ENCODE measurements around the gene ZDHHC13. TPM values are rescaled to one million over a fixed set of nuclear protein-coding genes. Genes with fewer than 3 reads are reported as not detected.

ZDHHC13 gene
- total RNA-seq, 1 experiment from 2014 or later: 30.1 TPM

DNA sequence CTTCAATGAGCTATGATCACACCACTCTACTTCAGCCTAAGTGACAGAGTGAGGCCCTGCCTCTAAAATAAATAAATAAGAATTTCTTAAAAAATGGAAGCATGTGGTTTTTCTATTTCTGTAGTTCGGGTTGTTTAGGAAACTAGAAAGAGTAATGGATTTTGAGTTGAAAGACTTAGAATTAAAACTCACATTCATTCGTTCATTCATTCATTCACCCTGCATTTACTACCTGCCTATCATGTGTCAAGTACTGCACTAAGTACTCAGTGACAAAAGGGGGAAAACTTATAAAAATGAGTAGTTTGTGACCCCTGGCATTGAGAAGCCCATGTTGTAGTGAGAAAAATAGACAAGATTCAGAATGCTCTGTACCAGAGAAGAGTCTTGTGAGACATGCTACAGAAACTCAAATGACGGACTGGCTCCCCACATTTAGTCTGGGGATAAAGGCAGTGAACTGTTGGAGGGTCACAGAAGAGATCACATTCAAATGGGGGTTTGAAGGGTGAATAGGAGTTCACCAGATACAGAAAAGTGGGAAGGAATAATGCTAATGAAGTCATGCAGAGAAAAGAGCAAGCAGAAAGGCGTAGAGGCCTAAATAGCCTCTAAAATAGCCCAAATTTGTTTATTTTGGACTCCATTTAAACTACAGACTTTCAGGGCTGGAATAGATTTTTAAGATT lies 77.8 kb downstream of the ZDHHC13 start:
- in situ Hi-C loops (cut with HindIII; ENCODE audit: low sequenced_read_pairs): no loop called here
- DNase-seq (ENCODE audit: low spot score): no peak

DNA sequence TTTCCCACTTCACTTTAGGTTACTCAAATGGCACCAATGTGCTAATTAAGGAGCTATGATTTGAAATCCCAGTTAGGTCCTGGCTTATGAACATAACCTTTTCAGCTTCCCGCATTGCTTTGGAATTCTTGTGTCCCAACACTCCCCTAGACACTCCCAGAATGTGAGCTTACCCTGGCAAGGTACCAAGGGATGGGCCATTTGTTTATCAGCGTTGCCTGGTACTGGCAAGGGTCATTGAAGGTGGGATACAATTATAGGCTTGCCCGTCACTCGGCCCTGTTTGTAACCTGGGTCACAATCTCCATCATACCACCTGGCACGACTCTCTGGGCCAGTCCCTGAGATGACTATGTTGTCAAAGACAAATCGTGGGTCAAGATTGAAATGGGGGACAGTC lies 79.5 kb downstream of the ZDHHC13 start:
- in situ Hi-C loops (cut with HindIII; ENCODE audit: low sequenced_read_pairs): no loop called here
- DNase-seq (ENCODE audit: low spot score): no peak

DNA sequence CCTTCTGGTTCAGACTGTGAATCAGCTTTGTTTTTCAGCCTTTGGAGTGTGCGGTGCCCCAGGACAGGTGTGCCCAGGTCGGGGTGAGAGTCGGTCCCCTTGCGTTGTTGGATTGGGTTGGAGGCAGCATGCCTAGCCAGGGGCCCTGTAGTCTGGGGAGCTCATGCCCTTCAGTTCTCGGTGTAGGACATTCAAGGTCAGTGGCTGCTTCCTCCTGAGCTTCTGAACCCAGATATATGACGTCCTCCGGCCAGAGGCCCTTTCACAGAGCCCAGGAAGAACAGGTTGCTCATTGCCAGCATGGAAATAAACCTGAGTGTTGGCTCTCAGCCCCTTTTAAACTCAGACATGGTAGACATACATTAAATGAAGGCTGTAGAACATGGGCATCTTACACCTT lies 82.1 kb downstream of the ZDHHC13 start:
- in situ Hi-C loops (cut with HindIII; ENCODE audit: low sequenced_read_pairs): no loop called here
- no peak for DNase-seq (ENCODE audit: low spot score)

DNA sequence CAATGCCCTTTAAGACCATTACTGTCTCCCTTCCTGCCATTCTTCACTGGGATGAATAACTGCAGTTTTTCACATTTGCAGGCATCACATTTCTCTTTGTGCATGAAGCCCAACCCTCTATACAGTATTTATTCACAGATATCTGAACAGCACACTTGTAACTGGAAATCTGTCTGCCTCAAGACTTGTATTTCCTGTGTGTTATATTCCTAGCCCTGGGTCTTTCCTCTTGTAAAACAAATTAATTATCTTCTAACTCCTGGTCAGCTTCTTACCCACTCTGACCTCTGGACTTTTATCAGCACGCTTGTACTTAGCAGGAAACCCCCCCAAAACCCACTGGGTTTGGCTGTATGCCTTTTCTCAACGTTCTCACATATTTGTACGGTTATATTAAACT lies 82.8 kb downstream of the ZDHHC13 start:
- no peak for DNase-seq (ENCODE audit: low spot score)
- in situ Hi-C loops (cut with HindIII; ENCODE audit: low sequenced_read_pairs): no loop called here

DNA sequence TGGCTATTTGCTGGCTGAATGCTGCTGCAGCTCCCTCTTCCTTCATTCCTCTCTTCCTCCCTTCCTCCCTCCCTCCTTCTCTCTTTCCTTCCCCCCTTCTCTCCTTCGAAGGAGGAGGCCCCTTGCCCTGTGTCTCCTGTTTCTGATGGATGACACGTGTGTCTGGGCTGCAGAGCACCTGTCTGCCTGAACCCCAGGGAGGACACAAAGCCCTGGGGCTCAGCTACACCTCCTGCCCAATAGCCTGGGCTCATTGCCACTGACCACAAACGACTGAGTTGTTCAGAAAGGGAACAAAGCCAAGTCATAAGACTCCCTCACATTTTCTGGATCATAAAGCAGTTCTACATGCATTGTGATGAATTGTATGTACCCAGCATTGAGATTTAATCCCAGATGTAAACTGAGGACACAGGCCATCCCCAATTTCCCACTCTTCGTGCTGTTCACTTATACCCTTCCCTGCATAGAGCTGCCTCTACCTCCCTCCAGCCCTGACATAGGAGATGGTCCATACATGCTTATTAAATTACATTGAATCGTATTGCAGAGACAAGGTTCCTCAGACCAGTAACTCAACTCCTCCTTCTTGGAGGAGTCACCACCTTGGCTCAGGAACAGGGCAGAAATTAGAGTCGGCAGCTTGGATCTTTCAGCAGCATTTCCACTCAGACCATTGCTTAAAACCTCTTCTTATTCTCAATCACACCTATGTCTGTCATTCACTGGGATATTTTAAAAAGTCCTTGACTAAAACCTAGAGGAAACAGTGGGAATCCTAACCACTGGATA lies 83.6 kb downstream of the ZDHHC13 start:
- in situ Hi-C loops (cut with HindIII; ENCODE audit: low sequenced_read_pairs): no loop called here
- no peak for DNase-seq (ENCODE audit: low spot score)

DNA sequence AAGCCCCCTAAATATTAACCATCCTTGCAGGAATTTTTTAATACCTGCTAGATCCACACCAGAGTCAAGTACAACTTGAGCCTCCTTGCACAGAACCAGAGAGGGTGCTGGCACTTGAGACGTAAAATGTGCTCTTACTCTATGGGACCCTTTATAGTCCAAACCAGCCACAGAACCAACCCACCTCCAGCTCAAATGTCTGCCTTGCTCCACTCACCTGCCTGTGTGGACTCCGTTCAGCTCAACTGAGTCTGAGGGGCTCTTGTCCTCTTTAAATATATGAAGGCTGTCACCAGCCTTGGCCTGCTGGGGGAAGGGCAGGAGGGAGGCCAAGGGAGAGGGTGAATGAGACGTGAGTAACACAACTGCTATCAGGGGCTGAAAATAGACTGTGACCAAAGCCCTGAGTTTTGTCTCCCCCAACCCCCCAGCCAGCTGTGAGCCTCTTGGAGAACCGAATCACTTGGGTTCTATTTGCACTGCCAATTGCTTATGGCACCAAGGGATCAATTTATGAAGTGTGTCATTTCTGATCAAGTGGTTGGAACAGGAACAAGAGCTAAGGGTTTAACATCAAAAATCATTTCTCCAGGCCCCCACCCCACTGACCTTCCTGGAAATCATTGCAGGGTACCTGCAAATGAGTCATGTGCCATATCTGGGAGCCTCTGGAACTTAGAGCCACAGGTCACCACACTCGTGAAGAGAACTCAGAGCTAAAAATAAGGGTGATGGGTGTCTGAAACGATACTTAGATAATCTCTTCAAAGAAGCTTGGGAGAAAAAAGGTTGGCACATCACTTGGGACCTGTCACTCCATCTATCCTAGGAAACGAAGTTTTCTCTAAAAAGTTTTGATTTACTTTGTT lies 85.0 kb downstream of the ZDHHC13 start, which contains the start of gene CSRP3:
CSRP3 (minus strand) TSS at position 247 of the 869 bp plus-strand sequence. CDS start 9,535 bp downstream, outside the sequence.
- DNase-seq (ENCODE audit: low spot score): no peak
- in situ Hi-C loops (cut with HindIII; ENCODE audit: low sequenced_read_pairs): no loop called here

DNA sequence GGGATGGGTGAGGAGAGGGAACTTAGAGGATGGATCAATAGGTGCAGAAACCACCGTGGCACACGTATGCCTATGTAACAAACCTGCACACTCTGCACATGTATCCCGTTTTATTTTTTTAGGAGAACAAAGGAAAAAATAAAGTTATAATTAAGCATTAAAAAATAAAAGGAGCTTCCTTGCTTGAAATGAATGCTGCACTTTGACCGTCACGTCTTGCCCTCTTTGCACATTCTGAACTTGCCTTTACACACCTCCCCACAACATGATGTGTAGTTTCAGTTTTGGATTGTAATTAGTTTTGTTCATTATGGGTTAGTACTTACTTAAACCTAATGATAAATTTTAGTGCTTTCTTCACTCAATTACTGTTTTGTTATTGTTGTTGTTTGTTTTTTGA lies 87.9 kb downstream of the ZDHHC13 start:
- no peak for DNase-seq (ENCODE audit: low spot score)
- in situ Hi-C loops (cut with HindIII; ENCODE audit: low sequenced_read_pairs): no loop called here

DNA sequence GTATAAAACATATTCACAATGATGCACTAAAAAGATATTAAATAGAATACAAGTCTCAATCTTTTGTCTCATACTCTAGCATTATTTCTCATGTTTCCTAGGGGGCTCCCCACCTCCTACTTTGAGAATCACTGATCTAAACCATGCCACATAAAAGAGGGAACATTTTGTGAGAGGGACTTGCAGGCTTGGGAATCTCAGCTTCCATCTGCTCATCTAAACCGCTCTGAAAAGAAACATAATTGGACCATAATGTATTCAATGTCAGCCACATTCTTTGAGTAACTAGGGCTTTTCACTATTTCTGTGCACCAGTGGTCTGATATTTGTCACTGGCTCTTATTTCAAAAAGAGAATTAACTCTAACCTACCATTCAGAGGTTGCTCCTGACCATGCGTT lies 91.2 kb downstream of the ZDHHC13 start:
- no peak for DNase-seq (ENCODE audit: low spot score)
- in situ Hi-C loops (cut with HindIII; ENCODE audit: low sequenced_read_pairs): no loop called here

DNA sequence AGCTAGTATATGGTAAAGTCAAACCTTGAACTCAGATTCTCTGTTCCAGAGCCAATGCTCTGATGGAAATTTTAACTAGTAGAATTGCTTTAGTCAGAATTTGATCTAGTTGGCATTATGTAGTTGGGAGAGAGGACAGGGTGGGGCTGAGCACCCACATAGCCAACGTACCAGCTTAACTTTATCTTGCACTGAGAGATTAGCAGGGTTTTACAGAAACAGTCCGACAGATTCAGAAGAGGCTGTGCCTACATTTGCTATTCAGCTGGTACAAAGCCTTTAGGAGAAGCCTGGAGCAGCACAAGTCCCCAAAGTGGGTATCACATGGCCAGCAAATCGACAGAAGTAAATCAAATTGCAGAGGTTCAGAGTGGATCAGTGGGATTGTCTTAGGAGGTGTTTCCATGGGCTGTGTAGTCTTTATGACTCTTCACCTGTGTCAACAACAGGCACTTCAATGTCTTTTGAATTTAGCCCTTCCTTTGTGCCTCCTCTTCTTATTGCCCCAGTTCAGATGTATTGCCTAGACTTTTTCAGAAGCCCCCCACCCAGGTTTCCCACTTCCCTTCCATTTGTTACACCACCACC lies 92.1 kb downstream of the ZDHHC13 start:
- in situ Hi-C loops (cut with HindIII; ENCODE audit: low sequenced_read_pairs): no loop called here

DNA sequence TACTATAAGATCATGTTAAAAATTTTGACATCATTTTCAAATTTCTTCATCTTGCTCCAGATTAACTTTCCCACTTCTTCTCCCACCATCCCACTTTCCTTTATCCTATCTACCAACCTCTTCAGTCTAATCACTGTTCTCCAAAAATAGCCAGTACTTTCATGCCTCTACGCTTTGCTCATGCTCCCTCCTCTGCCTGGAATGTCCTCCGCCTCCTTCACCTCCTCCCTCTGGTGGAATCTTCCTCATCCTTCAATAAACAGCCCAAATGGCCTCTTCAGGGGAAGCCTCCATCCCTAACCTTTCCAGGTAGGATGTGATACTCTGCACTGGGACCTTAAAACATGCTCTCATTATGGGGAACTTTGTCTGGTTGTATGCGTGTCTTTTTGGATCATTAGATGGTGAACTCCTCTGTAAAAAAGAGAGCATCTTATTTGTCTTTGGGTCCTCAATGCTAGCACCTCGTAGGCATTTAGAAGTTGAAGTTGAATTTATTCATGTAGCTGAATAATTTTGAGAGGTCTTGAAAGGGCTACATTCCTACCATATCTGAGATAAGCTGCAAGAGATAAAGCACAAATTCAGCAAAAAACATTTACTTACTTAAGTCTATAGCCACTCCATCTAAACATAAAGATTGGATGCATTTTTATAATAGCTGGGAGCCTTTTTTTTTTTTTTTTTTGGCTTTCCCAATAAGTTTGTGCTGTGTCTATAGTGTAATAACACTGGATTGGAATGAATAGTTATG lies 92.8 kb downstream of the ZDHHC13 start:
- no peak for DNase-seq (ENCODE audit: low spot score)
- in situ Hi-C loops (cut with HindIII; ENCODE audit: low sequenced_read_pairs): no loop called here

More for the DNA sequence above, 92.1 kb downstream of the ZDHHC13 start:
- DNase-seq (ENCODE audit: low spot score): no peak

DNA sequence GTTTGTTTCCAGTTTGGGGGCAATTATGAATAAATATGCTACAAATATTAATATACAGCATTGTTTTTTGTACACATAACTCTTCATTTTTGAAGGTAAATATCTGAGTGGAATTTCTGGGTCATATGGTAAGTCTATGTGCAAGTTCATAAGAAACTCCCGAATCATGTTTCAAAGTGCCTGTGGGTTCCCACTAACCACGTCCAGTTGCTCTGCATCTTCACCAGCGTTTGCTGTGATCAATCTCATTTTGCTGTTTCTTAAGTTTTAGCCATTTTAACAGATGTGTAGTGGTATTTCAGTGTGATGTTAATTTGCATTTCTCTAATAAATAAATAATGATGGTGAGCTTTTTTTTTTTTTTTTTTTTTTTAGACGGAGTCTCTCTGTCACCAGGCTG lies 99.1 kb downstream of the ZDHHC13 start:
- in situ Hi-C loops (cut with HindIII; ENCODE audit: low sequenced_read_pairs): no loop called here
- no peak for DNase-seq (ENCODE audit: low spot score)

DNA sequence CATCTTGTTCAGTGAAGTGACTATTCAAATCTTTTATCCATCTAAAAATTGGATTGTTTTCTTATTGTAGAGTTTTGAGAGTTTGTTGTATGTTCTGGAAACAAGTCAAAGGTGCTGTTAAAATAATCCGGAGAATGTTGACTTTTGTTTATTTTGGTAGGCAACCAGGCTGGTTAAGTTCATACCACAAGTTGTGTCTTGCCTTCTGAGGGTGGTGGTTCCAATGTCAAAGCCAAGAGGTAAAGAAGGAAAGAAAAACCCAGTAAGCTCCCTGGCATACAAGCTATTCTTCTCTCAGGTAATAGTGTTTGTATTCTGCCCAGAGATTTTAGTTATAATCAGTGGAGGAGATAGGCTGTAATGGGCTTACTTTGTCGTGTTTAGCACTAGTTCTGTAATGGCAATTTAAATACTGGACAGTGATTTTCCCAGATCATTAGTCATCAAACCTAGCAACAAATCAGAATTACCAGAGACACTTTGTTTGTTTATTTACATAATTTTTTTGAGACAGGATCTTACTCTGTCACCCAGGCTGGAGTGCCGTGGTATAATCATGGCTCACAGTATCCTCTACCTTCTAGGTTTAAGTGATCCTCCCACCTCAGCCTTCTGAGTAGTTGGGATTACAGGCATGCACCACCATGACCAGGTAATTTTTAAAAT lies 99.9 kb downstream of the ZDHHC13 start:
- no peak for DNase-seq (ENCODE audit: low spot score)
- in situ Hi-C loops (cut with HindIII; ENCODE audit: low sequenced_read_pairs): no loop called here

DNA sequence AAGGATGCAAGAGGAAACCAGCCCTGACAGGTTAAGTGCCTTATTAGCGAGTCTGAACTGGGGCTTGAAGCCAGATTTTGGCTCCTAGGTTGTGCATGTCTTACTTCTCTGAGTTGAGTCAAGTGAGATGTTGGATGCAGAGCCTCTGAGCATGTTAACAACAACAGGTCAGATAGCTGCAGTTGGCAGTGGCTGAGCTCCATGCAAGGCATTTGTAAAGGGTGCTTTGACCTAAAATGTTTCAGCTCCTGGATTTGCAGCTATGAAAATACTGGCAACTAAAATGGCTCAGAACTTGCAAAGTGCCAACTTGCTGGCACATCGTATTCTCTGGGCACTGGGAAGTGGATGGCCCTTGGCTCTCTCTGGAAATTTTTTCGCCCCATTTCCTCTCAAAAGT lies 101.2 kb downstream of the ZDHHC13 start:
- in situ Hi-C loops (cut with HindIII; ENCODE audit: low sequenced_read_pairs): no loop called here

DNA sequence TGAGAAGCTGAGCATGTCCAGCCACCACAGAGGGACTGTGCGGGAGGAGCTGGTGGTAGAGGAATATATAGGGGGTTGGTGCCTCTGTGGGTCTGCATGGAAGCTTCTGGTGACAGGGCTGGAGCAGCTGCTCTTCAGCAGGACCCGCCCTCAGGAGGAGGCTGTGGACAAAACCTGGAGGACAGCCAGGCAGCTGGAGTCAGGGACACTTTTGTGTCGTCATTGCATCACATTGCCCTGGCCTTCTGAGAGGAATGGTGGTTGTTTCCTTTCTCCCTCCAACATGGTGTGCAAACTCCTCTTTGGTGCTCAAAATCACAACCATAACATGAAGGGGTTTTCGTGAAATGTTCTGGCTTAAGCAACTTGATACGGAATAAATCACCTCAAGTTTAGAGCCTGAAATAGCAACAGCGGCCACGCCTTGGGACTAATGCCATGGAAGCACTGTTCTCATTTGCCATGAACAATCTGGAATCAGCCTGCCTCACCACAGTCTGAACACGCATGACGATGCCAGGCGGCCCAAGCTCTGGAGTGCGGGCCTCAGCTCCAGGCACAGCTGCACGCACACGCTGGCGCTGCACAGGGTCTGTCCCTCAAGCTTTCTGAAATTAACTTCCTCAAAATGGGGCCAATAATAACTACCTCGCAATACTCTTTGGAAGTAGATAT lies 102.0 kb downstream of the ZDHHC13 start:
- DNase-seq (ENCODE audit: low spot score): no peak

More for the DNA sequence above, 101.2 kb downstream of the ZDHHC13 start:
- peak; percentile 72 for DNase-seq (ENCODE audit: low spot score)

DNA sequence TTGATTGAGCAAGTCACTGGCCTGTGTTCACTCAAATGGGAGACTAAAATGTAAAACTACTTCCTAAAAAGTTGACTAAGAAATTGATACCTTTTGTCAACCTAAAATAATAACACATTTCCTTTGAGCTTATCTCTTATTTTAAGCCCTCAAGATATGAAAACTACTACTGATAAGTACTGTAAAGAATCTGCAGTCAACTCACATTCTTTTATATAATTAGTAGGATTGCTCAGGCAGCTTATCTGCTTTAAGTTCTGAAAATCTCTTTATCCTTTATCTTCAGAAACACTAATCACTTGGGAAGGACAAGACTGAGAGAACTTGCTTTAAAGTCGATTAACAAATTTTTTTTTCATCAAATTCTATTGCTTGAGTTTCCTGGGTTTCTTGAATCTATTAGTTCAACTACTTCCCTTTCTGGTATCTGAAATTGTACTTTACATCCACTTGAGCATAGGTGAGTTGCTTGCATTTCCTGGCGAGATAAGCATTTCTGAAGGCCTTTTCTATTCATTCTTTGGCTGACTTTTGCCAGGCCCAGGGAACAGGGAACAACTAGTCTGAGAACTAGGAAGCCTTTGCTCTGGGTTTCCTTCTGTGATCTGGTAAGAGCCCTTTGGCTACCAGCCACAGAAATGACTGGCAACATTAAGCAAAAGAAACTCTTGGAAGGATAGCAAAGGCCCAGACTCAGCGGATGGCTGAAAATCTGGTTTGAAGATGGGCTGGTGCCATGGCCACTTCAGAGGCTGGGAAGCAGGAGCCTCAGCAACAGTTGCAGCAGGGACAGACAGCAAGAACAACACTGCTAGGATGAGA lies 104.1 kb downstream of the ZDHHC13 start:
- in situ Hi-C loops (cut with HindIII; ENCODE audit: low sequenced_read_pairs): no loop called here
- peak; percentile 42 for DNase-seq (ENCODE audit: low spot score)

More for the DNA sequence above, 102.0 kb downstream of the ZDHHC13 start:
- in situ Hi-C loops (cut with HindIII; ENCODE audit: low sequenced_read_pairs): no loop called here

DNA sequence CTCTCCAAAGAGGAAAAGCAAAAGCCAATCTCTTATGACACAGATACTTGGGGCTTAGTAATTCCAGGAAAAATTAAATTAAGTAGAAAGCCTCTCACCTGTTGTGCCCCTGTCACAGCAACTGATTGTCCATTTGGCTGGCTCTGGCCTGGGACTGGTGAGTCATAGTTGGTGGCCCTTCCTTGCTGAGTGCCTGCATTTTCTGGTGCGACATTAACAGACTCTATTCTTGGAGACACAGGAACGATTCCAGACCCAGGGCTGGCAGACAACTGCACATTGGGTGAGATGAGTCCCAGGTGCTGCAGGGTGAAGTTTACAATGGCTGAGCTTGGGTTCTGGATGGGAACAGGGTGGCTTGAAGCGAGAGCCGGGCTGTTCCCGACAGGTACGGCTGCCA lies 108.2 kb downstream of the ZDHHC13 start:
- no peak for DNase-seq (ENCODE audit: low spot score)
- in situ Hi-C loops (cut with HindIII; ENCODE audit: low sequenced_read_pairs): no loop called here

DNA sequence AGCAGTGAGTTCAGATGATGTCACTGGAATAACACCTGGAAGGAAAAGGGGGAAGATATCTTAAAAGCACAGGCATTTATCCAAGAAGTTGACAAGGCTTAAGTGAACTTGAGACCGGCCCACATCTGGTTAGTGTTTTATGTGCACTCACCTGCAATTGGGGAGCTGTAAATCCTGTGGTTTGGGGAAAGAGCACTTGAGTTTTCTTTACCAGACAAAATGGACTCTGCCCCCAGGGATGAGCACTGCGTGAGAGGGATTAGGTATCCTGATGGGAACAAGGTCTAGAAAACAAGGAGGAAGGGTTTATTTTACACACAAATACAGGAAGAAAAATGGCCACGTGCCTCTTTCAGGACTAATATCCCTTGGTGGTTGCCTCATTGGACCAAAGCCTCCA lies 108.6 kb downstream of the ZDHHC13 start:
- in situ Hi-C loops (cut with HindIII; ENCODE audit: low sequenced_read_pairs): no loop called here
- DNase-seq (ENCODE audit: low spot score): no peak
